ENCODE data around the gene PMEPA1. TPM values are rescaled to one million over a fixed set of nuclear protein-coding genes. Genes with fewer than 3 reads are reported as not detected.

Gene PMEPA1
- polyA plus RNA-seq, 1 experiment: 4.3 TPM

GRCh38 chr20:57622201-57622570 is 87.6 kb downstream of the PMEPA1 start:
- POLR2A ChIA-PET: no interaction called here
- Histone ChIP-seq H3K9me3 (ENCODE audit: control insufficient read depth, insufficient read depth, low read length) (no peaks in the 10 kb centered on the region), H3K27ac (ENCODE audit: low read depth, low read length) (no peak overlapping the region), H3K4me3 (ENCODE audit: low read depth, low read length) (no peak overlapping the region), H3K27me3 (ENCODE audit: control insufficient read depth, insufficient read depth, low read length) (no peaks in the 10 kb centered on the region)
- CTCF ChIA-PET: interaction anchor here (1.0 to 2.4 kb wide), 3 partner anchors 460 to 586 kb away, joined by 3 to 16 read pairs (median 3); no protein-coding TSS in a partner anchor
- no peak for DNase-seq (ENCODE audit: low read depth, low spot score)
- TF ChIP-seq, protein P1, sequence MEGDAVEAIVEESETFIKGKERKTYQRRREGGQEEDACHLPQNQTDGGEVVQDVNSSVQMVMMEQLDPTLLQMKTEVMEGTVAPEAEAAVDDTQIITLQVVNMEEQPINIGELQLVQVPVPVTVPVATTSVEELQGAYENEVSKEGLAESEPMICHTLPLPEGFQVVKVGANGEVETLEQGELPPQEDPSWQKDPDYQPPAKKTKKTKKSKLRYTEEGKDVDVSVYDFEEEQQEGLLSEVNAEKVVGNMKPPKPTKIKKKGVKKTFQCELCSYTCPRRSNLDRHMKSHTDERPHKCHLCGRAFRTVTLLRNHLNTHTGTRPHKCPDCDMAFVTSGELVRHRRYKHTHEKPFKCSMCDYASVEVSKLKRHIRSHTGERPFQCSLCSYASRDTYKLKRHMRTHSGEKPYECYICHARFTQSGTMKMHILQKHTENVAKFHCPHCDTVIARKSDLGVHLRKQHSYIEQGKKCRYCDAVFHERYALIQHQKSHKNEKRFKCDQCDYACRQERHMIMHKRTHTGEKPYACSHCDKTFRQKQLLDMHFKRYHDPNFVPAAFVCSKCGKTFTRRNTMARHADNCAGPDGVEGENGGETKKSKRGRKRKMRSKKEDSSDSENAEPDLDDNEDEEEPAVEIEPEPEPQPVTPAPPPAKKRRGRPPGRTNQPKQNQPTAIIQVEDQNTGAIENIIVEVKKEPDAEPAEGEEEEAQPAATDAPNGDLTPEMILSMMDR (IDR thresholded peaks at IDR 0.05; ENCODE audit: low read depth, low read length): no peak

DNA sequence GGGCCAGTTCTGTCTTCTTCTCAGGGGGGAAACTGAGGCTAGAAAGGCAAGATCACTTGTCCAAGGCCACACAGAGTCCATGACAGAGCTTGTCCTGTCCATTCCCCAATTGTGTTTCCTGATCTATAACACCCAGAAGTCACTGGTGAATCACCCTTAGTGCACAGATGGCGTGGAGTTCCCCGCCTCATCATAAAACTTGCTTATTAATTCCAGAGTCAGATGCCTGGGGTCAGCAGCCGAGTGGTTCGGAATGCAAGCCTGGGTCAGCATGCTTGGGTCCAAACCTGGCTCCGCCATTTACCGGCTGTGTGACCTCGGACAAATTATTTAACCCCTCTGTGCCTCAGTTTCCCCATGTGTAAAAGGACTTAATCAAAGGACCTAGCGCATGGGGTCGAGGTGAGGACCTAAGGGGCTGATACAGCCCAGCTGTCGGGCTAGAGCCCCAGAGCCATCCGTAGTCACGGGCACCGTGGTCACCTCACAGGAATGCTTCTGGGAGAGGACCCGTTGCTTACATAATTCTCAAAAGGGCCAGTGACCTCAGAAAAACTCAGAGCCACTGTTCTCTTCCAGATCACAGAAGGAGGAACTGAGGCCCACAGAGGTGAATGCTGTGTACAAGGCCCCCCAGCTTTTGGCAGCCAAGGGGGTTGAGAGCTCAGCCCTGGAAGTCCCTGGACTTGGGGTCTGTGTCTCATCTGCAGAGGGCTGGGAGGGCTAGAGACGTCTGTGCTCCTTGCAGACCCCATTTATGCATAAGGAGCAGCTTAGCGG is 88.2 kb downstream of the PMEPA1 start:
- no peaks in the 10 kb centered on the region for H3K27me3 ChIP-seq (ENCODE audit: control insufficient read depth, insufficient read depth, low read length)
- TF ChIP-seq, protein P1 (IDR thresholded peaks at IDR 0.05; ENCODE audit: low read depth, low read length): no peak
- POLR2A ChIA-PET: no interaction called here
- CTCF ChIA-PET: interaction anchor here (0.8 to 2.4 kb wide), 4 partner anchors 461 to 587 kb away, joined by 3 to 16 read pairs (median 3); no protein-coding TSS in a partner anchor
- H3K27ac ChIP-seq (ENCODE audit: low read depth, low read length): no peak overlapping the region
- no peak for DNase-seq (ENCODE audit: low read depth, low spot score)
- H3K9me3 ChIP-seq (ENCODE audit: control insufficient read depth, insufficient read depth, low read length): no peaks in the 10 kb centered on the region
- H3K4me3 ChIP-seq (ENCODE audit: low read depth, low read length): no peak overlapping the region

DNA sequence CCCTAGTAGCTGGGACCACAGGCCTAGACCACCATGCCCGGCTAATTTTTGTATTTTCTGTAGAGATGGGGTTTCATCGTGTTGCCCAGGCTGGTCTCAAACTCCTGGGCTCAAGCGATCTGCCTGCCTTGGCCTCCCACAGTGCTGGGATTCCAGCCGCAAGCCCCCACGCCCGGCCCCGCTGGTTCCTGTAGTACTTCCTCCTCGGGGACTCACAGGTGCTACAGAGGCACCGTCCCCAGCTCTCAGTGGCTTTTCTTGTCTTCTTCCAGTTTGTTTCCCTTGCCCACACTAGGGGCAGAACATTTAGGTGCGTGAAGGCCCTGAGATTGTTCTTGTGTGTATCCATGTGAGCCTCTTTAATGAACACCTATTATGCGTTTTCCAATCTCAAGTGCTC is 88.8 kb downstream of the PMEPA1 start:
- POLR2A ChIA-PET: no interaction called here
- no peak overlapping the region for H3K4me3 ChIP-seq (ENCODE audit: low read depth, low read length)
- no peak for DNase-seq (ENCODE audit: low read depth, low spot score)
- TF ChIP-seq, protein P1 (IDR thresholded peaks at IDR 0.05; ENCODE audit: low read depth, low read length): no peak
- H3K27me3 ChIP-seq (ENCODE audit: control insufficient read depth, insufficient read depth, low read length): no peaks in the 10 kb centered on the region
- no peak overlapping the region for H3K27ac ChIP-seq (ENCODE audit: low read depth, low read length)
- H3K9me3 ChIP-seq (ENCODE audit: control insufficient read depth, insufficient read depth, low read length): no peaks in the 10 kb centered on the region
- CTCF ChIA-PET: interaction anchor here (0.8 to 1.0 kb wide), 2 partner anchors 461 to 570 kb away, joined by 3 read pairs; no protein-coding TSS in a partner anchor

GRCh38 chr20:57620274-57620990 is 89.4 kb downstream of the PMEPA1 start, which contains the start of gene ZBP1:
Gene ZBP1 (minus strand): TSS chr20:57620426. CDS start chr20:57620295, 131 bp downstream.
- DNase-seq (ENCODE audit: low read depth, low spot score): no peak
- Histone ChIP-seq H3K4me3 (ENCODE audit: low read depth, low read length) (no peak within 1 kb of the TSS), H3K27me3 (ENCODE audit: control insufficient read depth, insufficient read depth, low read length) (no peaks in the 10 kb centered on the region), H3K27ac (ENCODE audit: low read depth, low read length) (no peak within 1 kb of the TSS), H3K9me3 (ENCODE audit: control insufficient read depth, insufficient read depth, low read length) (no peaks in the 10 kb centered on the region)
- TF ChIP-seq, protein P1 (IDR thresholded peaks at IDR 0.05; ENCODE audit: low read depth, low read length): no peak
- ChIA-PET CTCF (interaction anchor here (0.8 kb wide), 1 partner anchor 571 kb away, joined by 3 read pairs; no protein-coding TSS in a partner anchor), POLR2A (no interaction called here)
